ENCODE measurements around the gene ALOX12B.

The ALOX12B gene

DNA sequence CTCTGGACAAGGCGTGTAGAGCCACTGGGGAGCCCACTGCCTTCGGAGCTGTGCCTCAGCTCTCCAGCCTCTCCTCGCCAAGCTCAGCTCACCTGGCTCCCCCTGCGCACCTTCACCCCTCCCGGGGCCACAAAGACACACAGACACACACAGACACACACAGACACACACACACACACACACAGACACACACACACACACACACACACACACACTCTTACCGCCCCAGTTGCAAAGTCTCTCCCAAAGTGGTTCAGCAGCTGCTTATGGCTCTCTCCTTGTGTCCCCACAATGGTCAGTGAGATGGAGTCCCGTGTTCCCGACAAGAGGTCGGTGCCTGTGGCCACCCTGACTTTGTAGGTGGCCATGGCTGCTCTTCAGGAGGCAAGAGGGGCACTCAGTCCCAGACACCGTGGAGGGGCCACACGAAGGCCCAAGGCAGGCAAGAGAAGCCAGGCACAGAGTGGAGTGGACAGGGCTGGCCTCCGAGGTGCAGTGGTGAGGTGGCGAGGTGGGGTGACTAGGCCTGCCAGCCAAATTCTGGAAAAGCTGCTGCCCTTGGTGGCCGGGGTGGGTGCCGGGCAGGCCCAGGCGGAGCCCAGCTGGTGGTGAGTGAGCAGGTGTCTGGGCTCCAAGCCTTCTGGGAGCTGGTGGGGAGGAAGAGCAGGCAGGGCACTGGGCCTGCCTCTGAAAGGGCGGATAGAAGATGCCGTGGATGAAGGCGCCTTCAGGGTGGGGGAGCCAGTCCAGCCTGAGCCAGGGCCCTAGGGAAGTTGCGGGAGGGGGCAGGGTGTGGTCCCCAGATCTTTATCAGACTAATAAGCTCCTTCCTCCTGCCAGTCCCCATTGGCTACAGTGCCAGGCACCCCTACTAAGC, at the start of gene ALOX12B:
ALOX12B (minus strand) TSS at position 642 of the 877 bp plus-strand sequence; CDS start at position 368, 274 bp downstream.
- DNase-seq (ENCODE audit: low read depth): no peak

DNA sequence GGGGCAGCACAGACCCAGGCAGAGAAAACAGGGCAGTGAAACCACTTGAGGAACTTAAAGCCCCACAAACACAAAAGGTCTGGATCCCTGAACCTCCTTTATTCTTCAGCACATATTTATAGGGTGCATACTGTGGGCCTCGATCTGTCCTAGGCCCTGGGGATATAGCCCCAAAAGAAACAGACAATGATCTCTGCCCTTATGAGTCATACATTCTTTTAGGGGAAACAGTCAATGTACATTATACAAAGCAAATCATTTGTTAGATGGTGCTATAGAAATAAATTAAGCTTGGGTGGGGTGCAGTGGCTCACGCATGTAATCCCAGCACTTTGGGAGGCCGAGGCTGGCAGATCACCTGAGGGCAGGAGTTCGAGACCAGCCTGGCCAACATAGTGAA, 46.4 kb upstream of the ALOX12B start:
- DNase-seq (ENCODE audit: low read depth): no peak

DNA sequence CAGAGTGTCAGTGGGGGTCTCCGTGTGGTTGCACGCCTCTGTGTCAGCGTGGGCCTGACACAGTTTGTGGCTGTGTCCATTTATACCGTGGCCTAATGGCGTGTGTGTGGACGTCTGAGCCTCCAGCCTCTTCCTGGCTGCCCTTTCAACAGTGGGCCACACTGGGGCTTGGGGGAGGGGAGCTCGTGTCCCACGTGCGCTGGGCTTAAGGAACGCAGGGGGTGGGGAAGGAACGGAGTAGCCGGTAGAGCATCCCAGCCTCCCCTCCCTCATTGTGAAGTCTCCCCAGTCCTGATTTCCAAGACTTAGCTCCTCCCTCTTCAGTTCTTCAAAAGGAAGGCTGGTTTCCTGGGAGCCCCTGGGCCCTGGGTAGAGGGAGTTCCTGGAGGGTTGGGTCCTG, 45.9 kb upstream of the ALOX12B start:
- DNase-seq (ENCODE audit: low read depth): no peak

DNA sequence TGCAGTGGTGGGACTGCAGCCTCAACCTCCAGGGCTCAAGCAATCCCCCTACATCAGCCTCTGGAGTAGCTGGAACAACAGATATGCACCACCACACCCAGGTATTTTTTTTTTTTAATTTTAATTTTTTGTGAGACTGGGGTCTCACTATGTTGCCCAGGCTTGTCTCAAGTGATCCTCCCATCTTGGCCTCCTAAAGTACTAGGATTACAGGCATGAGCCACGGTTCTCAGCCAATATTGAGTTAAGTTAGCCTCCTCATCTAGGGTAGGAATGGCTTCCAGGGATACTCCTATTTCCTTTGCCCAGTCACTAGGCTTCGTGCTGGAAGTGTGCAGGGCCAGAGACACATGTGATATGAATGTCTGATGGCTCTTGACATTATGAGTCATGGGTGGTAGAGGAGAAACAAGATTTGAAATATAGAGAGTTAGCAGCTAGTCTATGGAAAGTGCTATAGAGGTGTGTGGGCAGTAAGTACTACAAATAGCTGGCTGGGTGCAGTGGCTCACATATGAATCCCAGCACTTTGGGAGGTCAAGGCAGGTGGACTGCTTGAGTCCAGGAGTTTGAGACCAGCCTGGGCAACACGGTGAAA, 44.4 kb upstream of the ALOX12B start:
- no peak for DNase-seq (ENCODE audit: low read depth)

DNA sequence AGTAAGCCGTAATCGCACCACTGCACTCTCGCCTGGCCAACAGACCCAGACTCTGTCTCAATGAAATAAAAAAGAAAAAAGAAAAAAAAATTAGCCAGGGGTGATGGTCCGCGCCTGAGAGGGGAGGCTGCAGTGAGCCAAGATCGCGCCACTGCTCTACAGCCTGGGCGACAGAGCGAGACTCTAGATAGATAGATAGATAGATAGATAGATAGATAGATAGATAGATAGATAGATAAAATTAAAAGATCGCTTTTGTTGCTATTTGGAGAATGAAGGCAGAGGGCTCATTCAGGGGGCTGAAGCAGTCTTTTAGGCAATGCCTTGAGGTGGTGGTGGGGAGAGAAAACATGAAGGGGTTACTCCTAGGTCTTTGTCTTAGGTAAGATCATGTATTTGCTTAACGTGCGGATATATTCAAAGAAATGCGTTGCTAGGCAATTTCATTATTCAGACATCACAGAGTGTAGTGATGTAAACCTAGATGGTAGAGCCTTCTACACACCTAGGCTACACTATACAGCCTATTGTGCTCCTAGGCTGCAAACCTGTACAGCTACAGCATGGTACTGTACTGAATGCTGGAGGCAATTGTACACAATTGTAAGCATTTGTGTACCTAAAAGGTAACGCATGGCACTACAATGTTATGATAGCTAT, 40.7 kb upstream of the ALOX12B start:
- no peak for DNase-seq (ENCODE audit: low read depth)

DNA sequence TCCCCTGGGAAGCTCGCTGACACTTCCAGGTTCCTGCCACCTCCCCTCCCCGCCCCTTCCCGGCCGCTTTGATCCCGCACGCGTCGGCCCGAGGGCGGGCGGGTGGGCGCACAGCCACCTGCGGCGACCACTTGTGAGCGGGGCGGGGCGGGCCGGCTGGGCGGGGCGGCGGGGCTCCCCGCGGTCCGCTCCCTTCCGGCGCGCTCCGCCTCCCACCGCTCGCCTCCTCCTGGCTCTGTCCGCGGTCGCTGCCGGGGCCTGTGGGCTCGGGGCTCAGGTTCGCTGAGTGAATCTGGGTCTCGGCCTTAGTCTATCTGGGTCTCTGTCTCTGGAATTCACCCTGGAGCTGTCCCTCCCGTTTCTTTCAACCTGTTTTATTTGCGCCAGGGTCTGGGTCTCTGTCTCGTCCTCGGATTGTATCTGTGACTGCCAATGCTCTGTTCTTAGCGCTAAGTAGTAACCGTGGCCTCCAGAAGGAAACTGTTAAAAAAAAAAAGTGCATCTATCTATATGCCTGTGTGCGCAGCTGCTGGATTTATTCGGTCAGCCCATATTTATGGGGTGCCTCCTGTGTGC, 39.1 kb upstream of the ALOX12B start:
- DNase-seq (ENCODE audit: low read depth): no peak

DNA sequence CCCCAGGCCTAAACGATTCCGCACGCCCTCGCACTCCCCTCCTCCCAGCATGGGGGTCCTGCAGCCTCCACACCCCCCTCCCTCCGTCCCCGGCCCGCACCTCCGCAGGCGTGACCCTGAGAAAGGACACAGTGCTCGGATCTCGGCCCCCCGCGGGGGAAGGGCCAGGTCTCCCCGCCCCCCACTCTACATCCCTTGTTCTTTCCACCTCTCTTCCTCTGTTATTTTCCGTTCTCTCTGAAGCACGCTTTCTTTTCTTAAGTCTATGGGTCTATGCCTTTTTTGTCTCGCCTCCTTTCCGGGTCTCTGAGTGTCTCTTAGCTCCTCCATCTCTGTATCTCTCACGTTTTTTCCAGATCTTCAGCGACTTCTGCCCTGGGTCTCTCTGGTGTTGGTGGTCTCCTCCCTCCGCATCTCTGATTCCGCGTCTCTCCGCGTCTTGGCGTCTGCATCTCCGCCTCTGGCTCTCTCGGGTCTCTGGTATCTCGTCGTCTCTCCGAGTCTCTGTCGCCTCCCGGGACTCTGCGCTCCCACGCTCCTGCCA, 38.5 kb upstream of the ALOX12B start:
- DNase-seq (ENCODE audit: low read depth): no peak

DNA sequence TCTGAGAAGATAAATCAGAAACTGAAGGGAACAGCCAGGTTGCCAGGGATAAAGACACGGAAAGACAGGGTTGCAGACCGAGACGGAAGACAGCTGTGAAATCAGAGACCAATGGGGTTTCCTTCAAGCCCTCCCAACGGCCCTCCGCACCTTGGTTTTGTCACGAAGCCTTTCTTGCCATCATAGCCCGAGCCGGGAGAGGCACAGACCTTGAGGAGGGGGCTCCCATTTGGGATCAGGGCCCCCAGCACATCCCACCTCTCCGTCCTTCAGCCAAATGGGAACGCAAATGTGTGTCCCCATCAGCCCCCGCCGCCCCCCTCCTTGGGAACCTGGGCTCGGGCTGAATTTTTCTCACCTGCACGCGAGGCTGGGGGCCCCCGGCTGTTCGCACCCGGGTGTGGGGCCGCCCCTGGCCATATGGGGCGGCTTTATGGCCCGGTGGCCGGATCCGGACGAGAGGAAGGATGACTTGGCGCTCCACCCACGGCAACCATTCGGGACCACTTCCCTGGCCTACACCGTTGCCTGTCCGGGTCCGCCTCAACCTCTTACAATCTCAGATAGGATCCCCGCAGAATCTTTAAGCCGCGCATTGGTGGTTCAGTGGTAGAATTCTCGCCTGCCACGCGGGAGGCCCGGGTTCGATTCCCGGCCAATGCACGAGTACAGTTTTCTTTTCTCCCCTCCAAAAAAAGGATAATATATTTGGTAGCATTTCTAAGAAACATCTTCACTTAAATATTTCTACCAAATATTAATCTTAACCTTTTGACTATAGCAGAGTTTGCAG, 37.8 kb upstream of the ALOX12B start:
- DNase-seq (ENCODE audit: low read depth): no peak

DNA sequence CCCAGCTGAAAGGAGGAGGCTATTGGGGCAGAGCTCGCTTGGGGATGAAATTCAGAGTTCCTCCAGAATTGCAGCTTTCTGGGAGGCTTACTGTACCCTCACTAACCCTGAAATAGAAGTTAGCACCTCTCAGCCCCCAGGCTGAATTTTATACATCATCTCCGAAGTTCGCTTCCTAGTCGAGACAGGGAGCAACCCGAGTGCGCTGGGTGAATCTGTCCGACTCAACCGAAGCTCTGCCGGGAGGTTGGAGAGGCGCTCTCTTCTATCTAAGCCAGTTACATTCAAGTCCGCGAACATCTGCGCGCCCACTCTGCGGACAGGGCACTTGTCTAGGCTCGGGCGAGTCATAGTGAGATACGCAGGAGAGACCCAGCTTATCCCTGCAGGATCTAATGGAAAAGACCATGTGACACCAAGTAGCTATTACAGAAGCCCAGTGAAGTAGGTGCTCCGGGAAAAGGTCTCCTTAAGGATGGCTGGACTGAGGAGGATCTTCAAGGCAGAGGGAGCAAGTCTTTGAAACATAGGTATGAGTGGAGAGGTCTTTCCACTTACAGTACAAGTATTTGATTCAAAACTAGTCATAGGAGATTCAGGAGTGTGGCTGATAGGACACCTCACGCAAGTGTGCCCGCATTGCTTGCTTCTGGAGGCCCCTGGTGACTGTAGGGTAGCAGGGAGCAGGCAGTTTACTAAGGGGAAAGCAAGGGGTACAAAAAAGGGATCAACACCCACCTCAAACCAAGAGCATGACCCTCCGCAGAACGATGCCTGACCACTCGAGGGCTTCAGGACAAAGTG, 37.0 kb upstream of the ALOX12B start:
- DNase-seq (ENCODE audit: low read depth): no peak

DNA sequence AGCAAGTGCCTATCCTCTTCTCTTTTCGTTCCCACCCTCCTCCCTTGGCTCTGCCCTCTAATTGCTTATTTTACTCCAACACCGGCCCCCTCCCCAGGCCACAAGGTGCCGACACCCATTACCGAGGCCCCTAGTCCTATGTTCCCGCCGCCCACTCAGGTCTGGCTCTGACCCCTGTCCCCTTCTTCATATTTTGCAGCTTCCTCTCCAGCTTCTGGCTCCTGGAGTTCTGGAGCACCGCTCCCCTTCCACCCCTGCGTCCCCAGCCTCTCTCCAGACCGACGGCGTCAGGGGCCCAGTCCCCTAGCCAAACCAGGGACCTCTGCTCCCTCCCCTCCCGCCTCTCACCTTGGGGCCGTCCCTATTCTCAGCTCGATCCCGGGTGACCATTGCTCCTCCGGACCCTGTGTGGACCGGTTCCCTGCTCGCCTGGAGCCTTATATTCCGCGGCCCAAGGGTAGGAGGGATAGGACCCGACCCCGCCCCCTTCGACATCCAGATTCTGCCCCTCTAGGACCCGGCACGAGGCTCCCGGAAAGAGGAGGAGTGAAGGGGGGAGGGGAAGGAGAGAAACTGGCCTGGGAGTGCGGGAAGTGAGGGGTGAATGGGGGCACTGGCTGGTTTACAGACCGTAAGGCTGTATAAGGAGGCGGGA, 36.3 kb upstream of the ALOX12B start, which contains the start of gene HES7:
HES7 (minus strand) TSS at position 412 of the 655 bp plus-strand sequence; CDS start at position 390, 22 bp downstream.
- no peak for DNase-seq (ENCODE audit: low read depth)

DNA sequence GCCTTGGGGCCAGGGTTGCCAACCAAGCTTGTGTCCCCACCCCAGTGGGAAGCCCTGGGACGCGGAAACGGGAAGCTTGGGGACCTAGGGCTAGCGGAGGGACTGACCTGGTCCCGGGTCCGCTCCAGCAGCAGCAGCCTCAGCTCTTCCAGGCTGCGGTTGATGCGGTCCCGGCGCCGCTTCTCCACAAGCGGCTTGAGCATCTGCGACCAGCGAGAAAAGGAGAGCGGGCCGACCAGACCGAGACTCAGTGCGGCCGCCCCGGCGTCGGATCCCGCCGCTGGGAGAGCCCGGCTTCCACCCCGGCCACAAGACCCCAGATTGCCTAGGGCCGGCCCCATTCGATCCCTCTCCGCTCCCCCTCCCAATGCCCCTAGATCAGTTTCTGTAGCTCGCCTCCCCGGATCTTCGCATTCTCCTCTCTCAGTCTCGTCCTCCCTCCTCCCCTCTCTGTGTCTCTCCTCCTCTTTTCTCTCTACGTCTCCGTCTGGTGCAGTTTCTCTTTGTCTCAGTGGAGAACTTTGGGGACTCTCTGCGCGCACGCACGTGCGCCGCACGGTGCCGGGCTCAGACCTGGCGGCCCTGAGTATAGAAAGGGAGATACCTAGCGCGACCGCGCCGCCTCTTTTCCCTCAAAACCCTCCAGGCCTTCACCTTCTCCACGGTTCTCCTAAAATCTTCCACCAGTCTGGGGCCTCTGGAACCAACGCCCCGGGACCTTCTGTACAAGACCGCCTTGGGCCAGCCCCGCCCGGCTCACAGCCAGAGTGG, 35.6 kb upstream of the ALOX12B start:
- no peak for DNase-seq (ENCODE audit: low read depth)

DNA sequence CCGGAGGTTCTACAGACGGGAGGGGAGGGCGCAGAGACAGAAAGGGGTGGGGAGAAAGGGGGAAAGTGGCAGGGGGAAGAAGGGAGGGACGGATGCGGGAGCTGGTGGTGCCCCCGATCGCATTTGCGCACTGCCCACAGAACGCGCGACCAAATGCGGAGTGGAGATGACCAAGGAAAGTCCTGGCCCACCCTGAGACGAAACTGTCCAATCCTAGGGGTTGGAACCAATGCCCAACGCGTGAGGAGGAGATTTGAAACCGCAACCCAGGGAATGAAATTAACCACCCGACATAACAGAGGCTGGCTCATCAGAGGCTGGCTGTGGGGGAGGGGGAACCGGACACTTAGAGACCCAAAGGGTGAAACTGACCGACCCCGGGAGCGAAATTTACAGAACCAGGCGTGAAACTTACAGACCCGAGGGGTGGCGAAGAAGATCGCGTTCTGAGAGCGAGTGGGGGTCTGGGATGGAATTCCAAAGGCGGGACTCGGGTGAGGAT, 35.0 kb upstream of the ALOX12B start:
- no peak for DNase-seq (ENCODE audit: low read depth)

DNA sequence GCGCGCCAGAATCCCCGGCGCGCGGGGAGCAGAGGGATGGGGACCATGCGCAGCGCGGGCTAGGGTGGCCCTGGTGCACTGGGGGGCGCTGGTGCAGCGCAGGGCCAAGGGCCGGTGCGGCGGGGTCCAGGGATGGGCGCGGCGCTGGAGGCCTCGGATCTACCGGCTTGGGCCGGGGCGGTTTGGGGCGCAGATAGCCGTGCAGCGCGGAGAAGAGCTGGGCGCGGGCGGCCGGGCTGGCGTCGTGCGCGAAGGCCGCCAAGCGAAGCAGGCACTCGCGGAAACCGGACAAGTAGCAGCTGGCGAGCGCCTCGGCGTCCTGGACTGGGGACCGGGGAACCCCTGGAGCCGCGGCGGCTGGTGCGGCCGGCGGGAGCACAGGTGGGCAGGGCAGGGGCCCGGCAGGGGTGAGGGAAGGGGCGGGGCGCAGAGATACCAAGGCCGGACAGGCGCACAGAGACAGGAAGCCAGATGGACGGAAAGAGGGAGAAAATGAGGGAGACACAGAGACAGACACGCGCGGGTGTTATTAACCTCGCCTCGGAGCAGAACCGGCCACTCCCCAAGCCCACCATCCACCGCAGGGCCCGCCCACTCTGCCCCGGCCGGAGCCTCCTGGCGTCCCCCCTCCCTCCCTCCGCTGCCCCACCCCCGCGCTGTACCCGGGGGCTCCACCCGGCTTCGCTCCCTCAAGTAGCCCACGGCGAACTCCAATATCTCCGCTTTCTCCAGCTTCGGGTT, 34.3 kb upstream of the ALOX12B start:
- no peak for DNase-seq (ENCODE audit: low read depth)

DNA sequence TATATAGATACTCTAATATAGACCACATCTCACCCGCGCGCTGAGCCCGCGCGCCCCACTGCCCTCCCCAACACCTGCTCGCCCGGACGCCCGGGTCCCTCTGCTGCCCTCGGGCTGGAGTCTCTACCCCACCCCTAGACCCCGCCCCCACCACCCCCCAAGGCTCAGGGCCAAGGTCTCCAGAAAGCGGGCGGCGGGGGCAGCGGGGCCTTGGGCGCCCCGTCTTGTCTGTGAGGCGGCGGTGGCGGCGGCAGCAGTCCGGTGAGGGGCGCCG, 33.8 kb upstream of the ALOX12B start:
- no peak for DNase-seq (ENCODE audit: low read depth)

DNA sequence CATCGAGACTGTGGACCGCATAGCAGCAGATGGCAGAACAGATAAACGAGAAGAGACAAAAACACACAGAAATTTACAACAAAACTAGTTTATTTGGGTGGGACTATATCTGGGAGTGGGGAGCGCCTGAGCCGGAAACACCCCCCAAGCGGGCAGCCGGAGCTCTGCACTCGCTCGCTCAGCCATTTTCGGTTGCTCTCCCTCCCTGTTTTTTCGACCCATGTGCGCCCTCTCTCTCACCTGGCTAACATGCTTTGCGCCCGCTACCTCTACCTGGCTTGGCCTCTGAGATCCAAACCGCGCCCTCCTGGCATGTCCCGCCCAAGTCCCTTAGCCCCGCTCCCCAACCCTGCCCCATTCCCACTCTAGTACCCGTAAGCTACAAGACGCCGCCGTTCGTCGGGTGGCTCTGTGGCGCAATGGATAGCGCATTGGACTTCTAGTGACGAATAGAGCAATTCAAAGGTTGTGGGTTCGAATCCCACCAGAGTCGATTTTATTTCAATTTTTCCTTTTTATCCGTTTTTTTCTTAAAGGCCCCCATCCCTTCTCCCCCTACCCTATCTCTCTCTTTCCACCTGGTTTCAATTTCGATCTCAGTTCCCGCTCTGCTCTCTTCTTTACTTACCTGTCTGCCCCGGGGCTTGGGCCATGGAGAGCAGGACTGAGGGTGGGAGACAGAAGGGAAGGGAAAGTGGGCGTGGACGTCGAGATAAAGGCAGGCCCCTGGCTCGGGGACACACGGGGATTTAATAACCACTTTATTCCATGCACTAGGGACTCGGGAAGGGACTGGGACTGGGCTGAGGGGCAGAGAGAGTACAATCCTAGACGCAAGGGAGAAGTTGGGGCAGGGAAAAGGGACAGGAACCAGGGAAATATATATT, 33.2 kb upstream of the ALOX12B start:
- no peak for DNase-seq (ENCODE audit: low read depth)

DNA sequence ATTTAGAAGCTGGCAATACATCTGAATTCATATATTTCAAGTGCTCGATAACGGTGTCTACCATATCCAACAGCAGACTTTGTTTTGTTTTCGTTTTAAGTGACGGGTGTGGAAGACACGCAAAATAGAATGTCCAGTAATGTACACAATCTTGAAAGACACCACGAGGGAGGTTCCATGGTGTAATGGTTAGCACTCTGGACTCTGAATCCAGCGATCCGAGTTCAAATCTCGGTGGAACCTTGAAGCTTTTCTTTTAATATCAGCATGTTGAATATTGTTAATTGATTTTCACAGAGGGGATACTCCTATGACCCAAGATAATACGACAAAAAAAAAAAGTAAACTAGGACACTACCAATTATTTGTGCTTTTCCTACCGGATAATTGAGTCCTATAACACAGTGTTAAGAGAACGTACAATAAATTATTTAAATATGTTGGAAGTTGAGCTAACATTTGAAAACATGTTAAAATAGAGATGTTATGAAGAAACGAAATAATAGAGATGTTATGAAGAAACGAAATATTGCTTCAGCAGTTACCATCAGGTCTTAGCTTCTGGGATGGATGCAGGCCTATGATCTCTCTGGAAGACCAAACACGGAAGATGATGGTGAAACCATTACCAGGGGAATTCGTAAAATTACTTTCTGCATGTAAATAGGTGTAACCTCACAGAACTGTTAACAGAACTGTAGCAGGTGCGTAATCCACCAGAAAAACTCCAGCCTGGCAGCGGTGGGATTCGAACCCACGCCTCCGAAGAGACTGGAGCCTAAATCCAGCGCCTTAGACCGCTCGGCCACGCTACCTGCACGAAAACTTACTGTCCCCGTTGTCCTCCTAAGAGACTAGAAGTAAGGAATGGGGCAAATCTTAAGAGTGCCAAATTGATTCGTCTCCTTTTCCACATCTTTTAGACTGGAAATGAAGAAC, 32.3 kb upstream of the ALOX12B start:
- DNase-seq (ENCODE audit: low read depth): no peak

Data from CMK (cell line).